ENCODE data around the gene ENPP7. TPM values are rescaled to one million over a fixed set of nuclear protein-coding genes. Genes with fewer than 3 reads are reported as not detected.

The ENPP7 gene
- total RNA-seq, 6 experiments from 2014 or later: not detected

DNA sequence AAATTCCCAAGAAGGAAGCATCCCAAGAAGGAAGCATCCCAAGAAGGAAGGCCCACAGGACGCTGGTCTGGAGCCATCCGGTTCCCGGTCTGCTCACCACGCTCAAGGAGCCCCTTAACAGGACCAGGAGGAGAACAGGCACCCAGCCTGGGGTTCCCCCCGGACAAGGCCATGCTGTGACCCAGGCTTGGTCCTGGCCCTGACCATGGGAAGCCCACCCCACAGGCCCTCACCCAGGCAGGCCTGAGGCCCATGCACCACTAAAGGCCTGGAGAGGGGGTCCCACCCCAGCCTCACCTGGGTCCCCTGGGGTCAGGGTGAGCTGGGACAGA is 340 bp upstream of the ENPP7 start:
- no peak overlapping the region for H3K4me3 Mint-ChIP-seq
- DNase-seq: no peak
- no peak overlapping the region for H3K27ac Mint-ChIP-seq
- TF ChIP-seq, protein P1, sequence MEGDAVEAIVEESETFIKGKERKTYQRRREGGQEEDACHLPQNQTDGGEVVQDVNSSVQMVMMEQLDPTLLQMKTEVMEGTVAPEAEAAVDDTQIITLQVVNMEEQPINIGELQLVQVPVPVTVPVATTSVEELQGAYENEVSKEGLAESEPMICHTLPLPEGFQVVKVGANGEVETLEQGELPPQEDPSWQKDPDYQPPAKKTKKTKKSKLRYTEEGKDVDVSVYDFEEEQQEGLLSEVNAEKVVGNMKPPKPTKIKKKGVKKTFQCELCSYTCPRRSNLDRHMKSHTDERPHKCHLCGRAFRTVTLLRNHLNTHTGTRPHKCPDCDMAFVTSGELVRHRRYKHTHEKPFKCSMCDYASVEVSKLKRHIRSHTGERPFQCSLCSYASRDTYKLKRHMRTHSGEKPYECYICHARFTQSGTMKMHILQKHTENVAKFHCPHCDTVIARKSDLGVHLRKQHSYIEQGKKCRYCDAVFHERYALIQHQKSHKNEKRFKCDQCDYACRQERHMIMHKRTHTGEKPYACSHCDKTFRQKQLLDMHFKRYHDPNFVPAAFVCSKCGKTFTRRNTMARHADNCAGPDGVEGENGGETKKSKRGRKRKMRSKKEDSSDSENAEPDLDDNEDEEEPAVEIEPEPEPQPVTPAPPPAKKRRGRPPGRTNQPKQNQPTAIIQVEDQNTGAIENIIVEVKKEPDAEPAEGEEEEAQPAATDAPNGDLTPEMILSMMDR (IDR thresholded peaks at IDR 0.05): no peak
- H3K27me3 Mint-ChIP-seq (ENCODE audit: insufficient read depth): peaks cover 11% of the 10 kb centered on the region
- no peaks in the 10 kb centered on the region for H3K9me3 Mint-ChIP-seq
- no peaks in the 10 kb centered on the region for H3K36me3 Mint-ChIP-seq (ENCODE audit: low read depth)
- no peaks in the 10 kb centered on the region for H3K4me1 Mint-ChIP-seq (ENCODE audit: low read depth)

DNA sequence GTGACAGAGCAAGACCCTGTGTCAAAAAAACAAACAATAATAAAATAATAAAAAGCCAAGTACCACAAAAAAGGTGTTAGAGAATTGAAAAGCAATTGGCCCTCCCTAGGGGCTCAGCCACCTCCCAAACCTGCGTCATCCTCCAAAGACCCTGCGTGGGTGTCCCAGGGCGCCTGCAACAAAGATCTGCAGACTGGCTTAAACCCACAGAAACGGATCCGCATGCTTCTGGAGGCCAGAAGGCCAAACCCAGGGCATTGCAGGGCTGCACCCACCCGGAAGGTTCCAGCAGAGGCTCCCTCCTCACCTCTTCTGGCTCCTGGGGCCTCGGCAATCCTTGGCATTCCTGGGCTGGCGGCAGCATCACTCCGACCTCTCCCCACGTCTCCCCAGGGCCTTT is 1.5 kb downstream of the ENPP7 start:
- no peak overlapping the region for H3K4me3 Mint-ChIP-seq
- no peak for DNase-seq
- H3K27ac Mint-ChIP-seq: no peak overlapping the region
- peaks cover 15% of the 10 kb centered on the region for H3K27me3 Mint-ChIP-seq (ENCODE audit: insufficient read depth)
- TF ChIP-seq, protein P1 (IDR thresholded peaks at IDR 0.05): no peak
- H3K36me3 Mint-ChIP-seq (ENCODE audit: low read depth): no peaks in the 10 kb centered on the region
- H3K9me3 Mint-ChIP-seq: no peaks in the 10 kb centered on the region
- H3K4me1 Mint-ChIP-seq (ENCODE audit: low read depth): no peaks in the 10 kb centered on the region

DNA sequence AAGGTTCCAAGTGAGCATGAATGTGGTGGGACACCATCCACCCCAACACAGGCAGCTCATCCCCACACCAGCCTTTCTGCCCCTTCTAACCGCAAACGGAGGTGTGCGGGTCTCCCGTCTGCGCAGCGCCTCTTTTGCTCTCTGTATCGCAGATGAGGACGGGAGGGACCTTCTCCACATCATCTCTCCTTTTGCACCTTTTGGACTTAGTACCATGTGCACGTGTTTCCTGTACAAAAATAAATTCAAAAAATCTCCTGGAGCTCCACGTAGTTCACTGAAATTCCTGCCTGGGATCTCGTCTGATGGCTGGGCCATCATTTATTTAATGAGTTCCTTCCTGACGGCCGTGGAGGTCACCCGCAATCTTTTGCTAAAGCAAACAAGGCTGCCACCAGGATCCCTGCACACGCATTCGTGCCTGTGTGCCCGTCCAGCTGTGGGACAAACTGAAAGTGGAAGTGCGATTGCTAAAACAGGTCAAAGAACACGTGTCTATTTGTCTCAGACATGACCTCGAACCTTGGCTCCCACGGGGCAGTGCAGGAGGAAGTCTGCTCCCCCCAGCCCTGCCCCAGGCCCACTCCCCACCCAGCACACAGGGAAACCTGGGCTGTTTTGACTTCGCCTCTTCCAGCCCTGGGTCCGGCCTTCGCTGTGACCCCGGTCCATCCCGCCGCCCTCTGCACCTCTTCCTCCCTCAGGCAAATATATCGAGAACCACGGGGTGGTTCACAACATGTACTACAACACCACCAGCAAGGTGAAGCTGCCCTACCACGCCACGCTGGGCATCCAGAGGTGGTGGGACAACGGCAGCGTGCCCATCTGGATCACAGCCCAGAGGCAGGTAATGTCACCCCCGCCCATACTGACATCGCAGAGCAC is 2.3 kb downstream of the ENPP7 start:
- DNase-seq: no peak
- Mint-ChIP-seq H3K9me3 (no peaks in the 10 kb centered on the region), H3K27me3 (ENCODE audit: insufficient read depth) (peaks cover 19% of the 10 kb centered on the region), H3K36me3 (ENCODE audit: low read depth) (no peaks in the 10 kb centered on the region), H3K4me1 (ENCODE audit: low read depth) (no peaks in the 10 kb centered on the region), H3K4me3 (no peak overlapping the region; the same call in 1 of the 2 replicates), H3K27ac (no peak overlapping the region)
- TF ChIP-seq, protein P1 (IDR thresholded peaks at IDR 0.05): no peak

DNA sequence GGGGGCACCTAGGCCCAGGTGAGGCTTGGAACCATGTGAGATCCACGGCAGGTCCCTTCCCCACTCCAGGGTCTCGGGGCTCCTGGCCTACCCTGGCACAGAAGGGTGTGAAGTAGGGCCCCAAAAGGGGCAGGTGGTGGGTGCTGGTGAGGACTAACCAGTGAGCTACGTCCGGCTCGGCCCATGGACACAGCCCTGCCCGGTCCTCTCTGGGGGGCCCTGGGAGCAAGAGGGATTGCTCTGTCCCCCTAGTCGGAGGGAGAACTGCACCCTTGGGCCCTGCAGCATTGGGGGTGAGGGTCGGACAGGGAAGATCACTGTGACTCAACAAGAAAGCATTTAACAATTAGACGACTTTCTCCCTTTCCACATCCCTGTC is 2.9 kb downstream of the ENPP7 start:
- Mint-ChIP-seq H3K4me1 (ENCODE audit: low read depth) (peaks cover under 1% of the 10 kb centered on the region; the same call in 1 of the 2 replicates), H3K9me3 (no peaks in the 10 kb centered on the region), H3K27me3 (ENCODE audit: insufficient read depth) (peaks cover 23% of the 10 kb centered on the region), H3K4me3 (no peak overlapping the region), H3K27ac (no peak overlapping the region), H3K36me3 (ENCODE audit: low read depth) (no peaks in the 10 kb centered on the region)
- no peak for DNase-seq
- TF ChIP-seq, protein P1 (IDR thresholded peaks at IDR 0.05): no peak

DNA sequence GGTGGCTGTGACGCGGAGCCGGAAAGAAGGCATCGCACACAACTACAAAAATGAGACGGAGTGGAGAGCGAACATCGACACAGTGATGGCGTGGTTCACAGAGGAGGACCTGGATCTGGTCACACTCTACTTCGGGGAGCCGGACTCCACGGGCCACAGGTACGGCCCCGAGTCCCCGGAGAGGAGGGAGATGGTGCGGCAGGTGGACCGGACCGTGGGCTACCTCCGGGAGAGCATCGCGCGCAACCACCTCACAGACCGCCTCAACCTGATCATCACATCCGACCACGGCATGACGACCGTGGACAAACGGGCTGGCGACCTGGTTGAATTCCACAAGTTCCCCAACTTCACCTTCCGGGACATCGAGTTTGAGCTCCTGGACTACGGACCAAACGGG is 4.4 kb downstream of the ENPP7 start:
- H3K4me1 Mint-ChIP-seq (ENCODE audit: low read depth): peaks cover 11% of the 10 kb centered on the region; the same call in 1 of the 2 replicates

More for the DNA sequence above, 4.4 kb downstream of the ENPP7 start:
- no peak overlapping the region for H3K4me3 Mint-ChIP-seq
- peaks cover 37% of the 10 kb centered on the region for H3K27me3 Mint-ChIP-seq (ENCODE audit: insufficient read depth)
- H3K9me3 Mint-ChIP-seq: no peaks in the 10 kb centered on the region
- no peaks in the 10 kb centered on the region for H3K36me3 Mint-ChIP-seq (ENCODE audit: low read depth)
- DNase-seq: no peak
- H3K27ac Mint-ChIP-seq: no peak overlapping the region
- TF ChIP-seq, protein P1 (IDR thresholded peaks at IDR 0.05): no peak

All from HFFc6 (cell line).